HepG2 (cell line): Measurements from ENCODE around the gene PHKA1.

Experiments
- FOXP1 ChIP-seq, 2 experiments: fragments of 450-650 bp in 1 of 2; IDR thresholded peaks; 2 replicates each; pipeline ENCODE4 v1.6.1; 2017 to 2018; ENCODE audit warnings: antibody characterized with exemption in 1 of 2
- KIAA2018 ChIP-seq: sonication (generic); formaldehyde crosslinking; IDR thresholded peaks from 2 replicates; pipeline ENCODE4 v1.5.0; 2020; ENCODE audit warnings: mild to moderate bottlenecking, missing genetic modification reagents, borderline replicate concordance
- MED1 ChIP-seq: sonication (generic); formaldehyde crosslinking; IDR thresholded peaks from 2 replicates; pipeline ENCODE4 v1.4.0; 2020; ENCODE audit warnings: missing genetic modification reagents
- NR2C2 ChIP-seq: sonication (generic); formaldehyde crosslinking; IDR thresholded peaks from 2 replicates; pipeline ENCODE4 v1.4.0; 2020; ENCODE audit warnings: missing genetic modification reagents, mild to moderate bottlenecking, moderate library complexity, borderline replicate concordance
- PBX3 ChIP-seq: sonication (generic); formaldehyde crosslinking; IDR thresholded peaks from 2 replicates; pipeline ENCODE4 v1.8.1; 2023; ENCODE audit warnings: missing genetic modification reagents, inconsistent platforms, borderline replicate concordance
- SIN3A ChIP-seq: IDR thresholded peaks from 2 replicates; pipeline ENCODE4 v1.6.1; 2011; ENCODE audit warnings: low read depth, mild to moderate bottlenecking, control low read depth, low read length, borderline replicate concordance
- TCF7L2 ChIP-seq: IDR thresholded peaks from 2 replicates; pipeline ENCODE4 v1.6.1; 2011; ENCODE audit warnings: mild to moderate bottlenecking, low read depth, low read length, moderate library complexity
- YY1 ChIP-seq: IDR thresholded peaks from 2 replicates; pipeline ENCODE4 v1.6.1; 2011; ENCODE audit warnings: low read length, low read depth, moderate library complexity, mild to moderate bottlenecking; ENCODE audit not compliant: insufficient read depth, insufficient replicate concordance
- ZBTB8A ChIP-seq: sonication (generic); formaldehyde crosslinking; IDR thresholded peaks from 2 replicates; pipeline ENCODE4 v1.4.0; 2020; ENCODE audit warnings: mild to moderate bottlenecking, low read depth, missing genetic modification reagents, borderline replicate concordance
- ZNF142 ChIP-seq: sonication (generic); formaldehyde crosslinking; IDR thresholded peaks from 2 replicates; pipeline ENCODE4 v1.4.0; 2020; ENCODE audit warnings: missing genetic modification reagents
- ZNF354B ChIP-seq: sonication (generic); formaldehyde crosslinking; IDR thresholded peaks from 2 replicates; pipeline ENCODE4 v1.8.0; 2022; ENCODE audit warnings: mild to moderate bottlenecking, missing genetic modification reagents
- ZNF543 ChIP-seq: sonication (generic); formaldehyde crosslinking; IDR thresholded peaks from 2 replicates; pipeline ENCODE4 v1.4.0; 2020; ENCODE audit warnings: mild to moderate bottlenecking, missing genetic modification reagents

GRCh38 chrX:72715546-72715945 is 1.4 kb upstream of the PHKA1 start:
- TF ChIP-seq TCF7L2 (no peak), ZNF543 (CRISPR knock-in tag) (no peak), ZNF354B (CRISPR knock-in tag) (no peak), NR2C2 (no peak), FOXP1 (IDR thresholded peaks at IDR 0.05) (no peak), FOXP1 (CRISPR knock-in tag; IDR thresholded peaks at IDR 0.05) (no peak), PBX3 (CRISPR knock-in tag) (no peak), YY1 (no peak), ZBTB8A (no peak), KIAA2018 (CRISPR knock-in tag) (no peak), MED1 (CRISPR knock-in tag) (no peak), ZNF142 (CRISPR knock-in tag) (no peak), SIN3A (no peak)
